KMS-11 (cell line): ENCODE results near the gene KCTD16.

ENCODE experiments used
- H2AFZ ChIP-seq: fragments of 200-600 bp; sonication (generic); 2 replicates; pipeline ENCODE4 v1.6.1; 2016; ENCODE audit warnings: antibody characterized with exemption, mixed run types, low read depth
- H3K27ac ChIP-seq: fragments of 200-600 bp; sonication (generic); 2 replicates; pipeline ENCODE4 v1.6.1; 2016; ENCODE audit warnings: mild to moderate bottlenecking, mixed run types
- H3K27me3 ChIP-seq: fragments of 200-600 bp; sonication (generic); 2 replicates; pipeline ENCODE4 v1.6.1; 2017; ENCODE audit warnings: mild to moderate bottlenecking, low read depth, mixed run types, moderate library complexity; ENCODE audit not compliant: insufficient read depth
- H3K36me3 ChIP-seq: fragments of 200-600 bp; sonication (generic); 2 replicates; pipeline ENCODE4 v1.6.1; 2017; ENCODE audit warnings: mild to moderate bottlenecking, mixed run types; ENCODE audit not compliant: insufficient read depth
- H3K4me1 ChIP-seq: fragments of 200-600 bp; sonication (generic); 2 replicates; pipeline ENCODE4 v1.6.1; 2016; ENCODE audit warnings: mild to moderate bottlenecking, low read depth, mixed run types; ENCODE audit not compliant: poor library complexity, severe bottlenecking
- H3K4me2 ChIP-seq: fragments of 200-600 bp; sonication (generic); 2 replicates; pipeline ENCODE4 v1.7.0; 2016; ENCODE audit warnings: mild to moderate bottlenecking, mixed run types
- H3K4me3 ChIP-seq: fragments of 200-600 bp; sonication (generic); IDR thresholded peaks from 2 replicates; pipeline ENCODE4 v1.6.1; 2017; ENCODE audit warnings: low read depth, low read length, mixed read lengths; ENCODE audit not compliant: insufficient read depth
- H3K79me2 ChIP-seq: fragments of 200-600 bp; sonication (generic); 2 replicates; pipeline ENCODE4 v1.6.1; 2016; ENCODE audit warnings: low read depth, mixed run types; ENCODE audit not compliant: insufficient read depth
- H3K9ac ChIP-seq: fragments of 200-600 bp; sonication (generic); 2 replicates; pipeline ENCODE4 v1.6.1; 2016; ENCODE audit warnings: mild to moderate bottlenecking, mixed run types
- H4K20me1 ChIP-seq: fragments of 200-600 bp; sonication (generic); 2 replicates; pipeline ENCODE4 v1.6.1; 2016; ENCODE audit warnings: mild to moderate bottlenecking, mixed run types; ENCODE audit not compliant: insufficient read depth
- CTCF ChIP-seq: fragments of 200-600 bp; sonication (generic); conservative IDR thresholded peaks from 2 replicates; pipeline ENCODE4 v1.6.1; 2017; ENCODE audit warnings: low read depth, mild to moderate bottlenecking, antibody characterized with exemption, low read length, moderate library complexity, mixed read lengths

Gene KCTD16

DNA sequence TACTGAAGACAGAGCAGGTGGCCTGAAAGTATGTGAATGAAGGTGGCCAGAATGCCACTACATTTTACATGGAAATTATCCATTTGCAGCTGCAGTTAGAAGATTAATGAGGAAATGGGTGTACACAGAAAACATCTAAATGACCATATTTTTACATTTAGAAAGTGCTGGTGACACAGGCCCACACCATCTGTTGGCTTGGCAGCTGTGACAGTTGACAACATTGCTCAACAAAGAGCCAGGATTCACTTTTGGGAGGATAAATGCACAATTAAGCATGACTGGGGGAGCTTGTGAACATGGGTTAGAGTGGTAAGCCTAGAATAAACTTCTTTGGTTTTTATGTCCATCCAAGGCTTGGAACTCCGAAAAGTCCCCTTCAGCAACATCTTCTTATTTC, 360.5 kb downstream of the KCTD16 start:
- TF ChIP-seq CTCF, result no peak
- Histone ChIP-seq H3K4me1 (no peaks in the 10 kb centered on the region), H3K79me2 (no peaks in the 10 kb centered on the region), H3K4me3 (no peak overlapping the region), H3K4me2 (no peak overlapping the region), H3K27me3 (no peaks in the 10 kb centered on the region), H4K20me1 (no peaks in the 10 kb centered on the region), H3K36me3 (no peaks in the 10 kb centered on the region), H3K27ac (no peak overlapping the region), H2AFZ (no peak overlapping the region), H3K9ac (no peak overlapping the region)
